Umbilical cord (tissue), 2 donors: Measurements from ENCODE around the gene SIDT1. TPM values are rescaled to one million over a fixed set of nuclear protein-coding genes. Genes with fewer than 3 reads are reported as not detected.

ENCODE experiments used
- DNase-seq: peaks from one replicate; pipeline ENCODE4 v3.0.0-alpha.2; 2015; ENCODE audit warnings: low spot score
- total RNA-seq: library from RNA; depleted of rRNA; stranded (reverse); fragments of >200 nt; gene quantifications from one replicate; pipeline ENCODE4 v1.2.3, GENCODE V29; 2014; ENCODE audit warnings: low replicate concordance; ENCODE audit not compliant: insufficient read depth

Gene SIDT1
- total RNA-seq, 1 donor from 2014 or later = 19.0 TPM

- DNase-seq = no peak
Observed at GRCh38 chr3:113545594-113545993, 13.2 kb downstream of the SIDT1 start.

GRCh38 chr3:113546414-113546893 lies 14.1 kb downstream of the SIDT1 start:
- no peak for DNase-seq

- no peak for DNase-seq
Observed at GRCh38 chr3:113548501-113548900, 16.1 kb downstream of the SIDT1 start.

GRCh38 chr3:113551820-113552219 lies 19.5 kb downstream of the SIDT1 start:
- no peak for DNase-seq

GRCh38 chr3:113552851-113553250 lies 20.5 kb downstream of the SIDT1 start:
- no peak for DNase-seq

GRCh38 chr3:113555138-113555537 lies 22.8 kb downstream of the SIDT1 start:
- no peak for DNase-seq

- peak; percentile 77 for DNase-seq
Observed at GRCh38 chr3:113556316-113556945, 24.1 kb downstream of the SIDT1 start.

GRCh38 chr3:113556946-113557335 lies 24.6 kb downstream of the SIDT1 start:
- DNase-seq = no peak

- no peak for DNase-seq
Observed at GRCh38 chr3:113557374-113557773, 25.0 kb downstream of the SIDT1 start.

GRCh38 chr3:113559009-113559408 lies 26.7 kb downstream of the SIDT1 start:
- DNase-seq = no peak

GRCh38 chr3:113560271-113560670 lies 27.9 kb downstream of the SIDT1 start:
- DNase-seq = no peak

GRCh38 chr3:113560831-113561623 lies 28.7 kb downstream of the SIDT1 start:
- peak; percentile 10 for DNase-seq

GRCh38 chr3:113565555-113565954 lies 33.2 kb downstream of the SIDT1 start:
- DNase-seq = no peak

- no peak for DNase-seq
Observed at GRCh38 chr3:113570158-113570557, 37.8 kb downstream of the SIDT1 start.

GRCh38 chr3:113571360-113571759 lies 39.0 kb downstream of the SIDT1 start:
- no peak for DNase-seq

- DNase-seq = no peak
Observed at GRCh38 chr3:113573728-113574127, 41.4 kb downstream of the SIDT1 start.

GRCh38 chr3:113574213-113574612 lies 41.9 kb downstream of the SIDT1 start:
- DNase-seq = no peak

- no peak for DNase-seq
Observed at GRCh38 chr3:113575206-113575605, 42.9 kb downstream of the SIDT1 start.

GRCh38 chr3:113585228-113585627 lies 52.9 kb downstream of the SIDT1 start:
- no peak for DNase-seq

- no peak for DNase-seq
Observed at GRCh38 chr3:113585720-113586119, 53.4 kb downstream of the SIDT1 start.

- DNase-seq = no peak
Observed at GRCh38 chr3:113588806-113589205, 56.5 kb downstream of the SIDT1 start.

- no peak for DNase-seq
Observed at GRCh38 chr3:113589971-113590370, 57.6 kb downstream of the SIDT1 start.

- DNase-seq = no peak
Observed at GRCh38 chr3:113590983-113591382, 58.6 kb downstream of the SIDT1 start.
